Measurements from ENCODE around the gene NUDT10.

DNA sequence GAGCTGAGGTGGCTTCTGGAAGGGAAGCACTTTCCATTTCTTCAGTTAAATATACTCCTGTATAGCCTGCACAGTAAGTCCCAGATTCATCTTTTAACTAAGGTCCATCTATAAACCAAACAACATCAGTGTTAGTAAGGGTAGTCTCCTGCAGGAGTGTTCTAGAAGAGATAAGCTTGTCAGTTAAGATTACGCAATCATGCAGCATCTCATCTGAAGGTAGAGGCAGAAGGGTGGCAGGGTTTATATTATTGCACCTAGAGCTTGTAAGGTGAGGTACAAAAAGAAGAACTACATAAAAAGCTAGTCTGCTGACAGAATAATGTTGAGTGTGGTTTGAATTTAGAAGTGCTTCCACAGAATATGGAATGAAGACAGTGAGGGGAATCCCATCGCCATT is 44.0 kb downstream of the NUDT10 start:
- TF ChIP-seq ZNF431 (CRISPR knock-in tag; IDR thresholded peaks at IDR 0.05) (no peak), ZFX (CRISPR knock-in tag; IDR thresholded peaks at IDR 0.05) (no peak), JUND (IDR thresholded peaks at IDR 0.05; ENCODE audit: borderline replicate concordance, low read depth, low read length) (no peak), JUND (tag; IDR thresholded peaks at IDR 0.05; ENCODE audit: borderline replicate concordance, low read depth, low read length) (no peak), CTCF (IDR thresholded peaks at IDR 0.05 in 2 of 3, conservative IDR thresholded peaks at IDR 0.05 in 1 of 3; ENCODE audit: insufficient read depth in 2 of 3, low read depth in 1 of 3, low read length in 3 of 3) (no peak), ATF3 (IDR thresholded peaks at IDR 0.05) (no peak), ATF3 (CRISPR knock-in tag; conservative IDR thresholded peaks at IDR 0.05) (no peak), EZH2 (IDR thresholded peaks at IDR 0.05; ENCODE audit: borderline replicate concordance, low read depth, low read length) (no peak)

Measured in K562 (cell line).